Small intestine (tissue), 4 donors: ENCODE data around the gene NBPF11. TPM values are rescaled to one million over a fixed set of nuclear protein-coding genes. Genes with fewer than 3 reads are reported as not detected.

Experiments
- polyA plus RNA-seq, 4 donors: library from polyadenylated mRNA; stranded (reverse) in 3 of 4; unstranded in 1 of 4; fragments of 200-250 nt in 3 of 4; fragments of 120-200 nt in 1 of 4; gene quantifications; one replicate each; pipeline versions ENCODE4 v1.2.1 to v1.2.3, GENCODE V29; 2013
- donor health status: healthy with polysubstance abuse.
- donor health status: Bipolar disorder and iron deficiency.
- donor health status: healthy.

Gene NBPF11
- polyA plus RNA-seq, 4 donors = 4.3 to 19.0 (median 5.2) TPM

Other genes starting within 250 kb of the NBPF11 start
- gene GJA8, start 249.5 kb downstream of the NBPF11 start, polyA plus RNA-seq = not detected
- gene GPR89B, start 223.9 kb downstream of the NBPF11 start, polyA plus RNA-seq = 10 to 100 TPM; 15.8 to 44.0 (median 31.6) TPM